ENCODE measurements around the gene GCK.

GCK gene

GRCh38 chr7:44102846-44103565 is 86.2 kb downstream of the GCK start:
- ATAC-seq = no peak

GRCh38 chr7:44101966-44102845 is 87.0 kb downstream of the GCK start:
- no peak for TF ChIP-seq ZC3H10 (CRISPR knock-in tag; IDR thresholded peaks at IDR 0.05)
- TF ChIP-seq CSRNP3 (CRISPR knock-in tag; IDR thresholded peaks at IDR 0.05) = no peak
- TF ChIP-seq TCF4 (CRISPR knock-in tag; IDR thresholded peaks at IDR 0.05; ENCODE audit: borderline replicate concordance) = no peak
- TF ChIP-seq RARB (CRISPR knock-in tag; IDR thresholded peaks at IDR 0.05) = no peak
- no peak for TF ChIP-seq ESRRG (CRISPR knock-in tag; IDR thresholded peaks at IDR 0.05)
- no peak for TF ChIP-seq ARNTL (CRISPR knock-in tag; IDR thresholded peaks at IDR 0.05; ENCODE audit: borderline replicate concordance, low read depth)
- no peak for TF ChIP-seq ZNF70 (CRISPR knock-in tag; IDR thresholded peaks at IDR 0.05)
- peak; percentile 1; the same call in 1 of the 3 replicates for ATAC-seq

More at GRCh38 chr7:44102846-44103565, 86.2 kb downstream of the GCK start:
- TF ChIP-seq PPARA (CRISPR knock-in tag; IDR thresholded peaks at IDR 0.05; ENCODE audit: borderline replicate concordance) (no peak), TOX (CRISPR knock-in tag; IDR thresholded peaks at IDR 0.05; ENCODE audit: borderline replicate concordance) (no peak), ZC3H10 (CRISPR knock-in tag; IDR thresholded peaks at IDR 0.05) (no peak), CSRNP3 (CRISPR knock-in tag; IDR thresholded peaks at IDR 0.05) (no peak), GLIS3 (CRISPR knock-in tag; IDR thresholded peaks at IDR 0.05) (no peak), OSR1 (CRISPR knock-in tag; IDR thresholded peaks at IDR 0.05) (no peak), ZNF8 (CRISPR knock-in tag; IDR thresholded peaks at IDR 0.05) (no peak), TCF4 (CRISPR knock-in tag; IDR thresholded peaks at IDR 0.05; ENCODE audit: borderline replicate concordance) (no peak), CSDC2 (CRISPR knock-in tag; IDR thresholded peaks at IDR 0.05) (no peak), POU6F1 (CRISPR knock-in tag; IDR thresholded peaks at IDR 0.05; ENCODE audit: borderline replicate concordance, low read depth) (no peak), ZNF70 (CRISPR knock-in tag; IDR thresholded peaks at IDR 0.05) (no peak), ISL1 (CRISPR knock-in tag; IDR thresholded peaks at IDR 0.05) (no peak), ZFP3 (CRISPR knock-in tag; IDR thresholded peaks at IDR 0.05) (no peak), ZNF565 (CRISPR knock-in tag; conservative IDR thresholded peaks at IDR 0.05; ENCODE audit: low read depth) (no peak), CREB5 (CRISPR knock-in tag; IDR thresholded peaks at IDR 0.05; ENCODE audit: low read depth) (no peak), BACH2 (CRISPR knock-in tag; IDR thresholded peaks at IDR 0.05; ENCODE audit: borderline replicate concordance) (no peak)

GRCh38 chr7:44101303-44101965 is 87.8 kb downstream of the GCK start:
- no peak for ATAC-seq

More at GRCh38 chr7:44101303-44101965, 87.8 kb downstream of the GCK start:
- TF ChIP-seq ZFP30 (CRISPR knock-in tag; IDR thresholded peaks at IDR 0.05) (no peak), ZC3H10 (CRISPR knock-in tag; IDR thresholded peaks at IDR 0.05) (no peak), BACH2 (CRISPR knock-in tag; IDR thresholded peaks at IDR 0.05; ENCODE audit: borderline replicate concordance) (no peak), SNAI2 (CRISPR knock-in tag; IDR thresholded peaks at IDR 0.05) (no peak), ESRRG (CRISPR knock-in tag; IDR thresholded peaks at IDR 0.05) (no peak), GLIS3 (CRISPR knock-in tag; IDR thresholded peaks at IDR 0.05) (no peak), CSRNP3 (CRISPR knock-in tag; IDR thresholded peaks at IDR 0.05) (no peak)
